GM23338 (cell line): Measurements from ENCODE around the gene PPP1CA. TPM values are rescaled to one million over a fixed set of nuclear protein-coding genes. Genes with fewer than 3 reads are reported as not detected.

ENCODE experiments used
- ATAC-seq: fragments of 200-7000 bp; cut with Tn5 transposase; 3 replicates; pipeline ENCODE4 v1.9.1; 2020
- DNase-seq: peaks from one replicate; pipeline ENCODE4 v3.0.0-alpha.2; 2015; ENCODE audit warnings: low spot score
- H2AFZ ChIP-seq: fragments of 200-600 bp; sonication (generic); 2 replicates; pipeline ENCODE4 v1.8.0; 2016; ENCODE audit warnings: antibody characterized with exemption, mild to moderate bottlenecking, moderate library complexity
- H3F3A ChIP-seq: fragments of 200-600 bp; sonication (generic); replicated peaks from 2 replicates; pipeline ENCODE4 v1.8.0; 2017; ENCODE audit warnings: antibody characterized with exemption, mixed run types, low read depth
- H3K27ac ChIP-seq: fragments of 200-600 bp; sonication (generic); 2 replicates; pipeline ENCODE4 v1.6.1; 2016; ENCODE audit warnings: low read depth
- H3K27me3 ChIP-seq: fragments of 200-600 bp; sonication (generic); 2 replicates; pipeline ENCODE4 v1.8.0; 2016; ENCODE audit warnings: mild to moderate bottlenecking, mixed run types, moderate library complexity; ENCODE audit not compliant: insufficient read depth
- H3K36me3 ChIP-seq: fragments of 200-600 bp; sonication (generic); 2 replicates; pipeline ENCODE4 v1.8.0; 2016; ENCODE audit warnings: mild to moderate bottlenecking; ENCODE audit not compliant: insufficient read depth
- H3K4me1 ChIP-seq: fragments of 200-600 bp; sonication (generic); 2 replicates; pipeline ENCODE4 v1.8.0; 2016; ENCODE audit warnings: mild to moderate bottlenecking, moderate library complexity; ENCODE audit not compliant: insufficient read depth
- H3K4me2 ChIP-seq: fragments of 200-600 bp; sonication (generic); 2 replicates; pipeline ENCODE4 v1.7.1; 2017; ENCODE audit warnings: mixed run types
- H3K4me3 ChIP-seq: fragments of 200-600 bp; sonication (generic); 2 replicates; pipeline ENCODE4 v1.6.1; 2016; ENCODE audit warnings: mixed run types
- H3K79me2 ChIP-seq: fragments of 200-600 bp; sonication (generic); replicated peaks from 2 replicates; pipeline ENCODE4 v1.8.0; 2017; ENCODE audit warnings: mild to moderate bottlenecking; ENCODE audit not compliant: insufficient read depth
- H3K9me2 ChIP-seq: fragments of 200-600 bp; sonication (generic); 2 replicates; pipeline ENCODE4 v1.8.0; 2017; ENCODE audit not compliant: insufficient read depth
- H4K20me1 ChIP-seq: fragments of 200-600 bp; sonication (generic); replicated peaks from 2 replicates; pipeline ENCODE4 v1.8.0; 2017; ENCODE audit warnings: mild to moderate bottlenecking; ENCODE audit not compliant: insufficient read depth
- H3K27ac Mint-ChIP-seq: 2 replicates; pipeline ENCODE4 v1.8.0; 2020; ENCODE audit warnings: inconsistent platforms, mild to moderate bottlenecking, moderate library complexity, mixed read lengths
- H3K27me3 Mint-ChIP-seq: 3 replicates; pipeline ENCODE4 v1.8.0; 2022; ENCODE audit warnings: low read depth, mild to moderate bottlenecking, moderate library complexity, mixed read lengths, inconsistent platforms; ENCODE audit not compliant: insufficient read depth, poor library complexity
- H3K36me3 Mint-ChIP-seq: 3 replicates; pipeline ENCODE4 v1.8.0; 2021; ENCODE audit warnings: low read depth, mild to moderate bottlenecking, inconsistent platforms, moderate library complexity, mixed read lengths
- H3K4me1 Mint-ChIP-seq: 3 replicates; pipeline ENCODE4 v1.8.0; 2020; ENCODE audit warnings: mild to moderate bottlenecking, inconsistent platforms, mixed read lengths
- H3K4me3 Mint-ChIP-seq: 3 replicates; pipeline ENCODE4 v1.8.0; 2021; ENCODE audit warnings: moderate library complexity, mild to moderate bottlenecking, inconsistent platforms, mixed read lengths
- H3K9me3 Mint-ChIP-seq: 3 replicates; pipeline ENCODE4 v1.8.0; 2020; ENCODE audit warnings: moderate library complexity, mild to moderate bottlenecking, inconsistent platforms, mixed read lengths
- CTCF ChIP-seq, 2 experiments: fragments of 200-600 bp in 1 of 2; sonication (generic) in 1 of 2; conservative IDR thresholded peaks; 2 replicates each; pipeline versions ENCODE4 v1.5.1 to v1.6.1; 2016 to 2017; ENCODE audit warnings: antibody characterized with exemption in 2 of 2, low read depth in 2 of 2, mild to moderate bottlenecking in 2 of 2, moderate library complexity in 1 of 2
- EZH2phosphoT487 ChIP-seq: fragments of 200-600 bp; sonication (generic); IDR thresholded peaks from one replicate; pipeline ENCODE4 v1.8.1; 2018; ENCODE audit warnings: antibody characterized with exemption; ENCODE audit not compliant: unreplicated experiment
- JUNB ChIP-seq: IDR thresholded peaks from one replicate; pipeline ENCODE4 v1.6.1; 2016; ENCODE audit warnings: antibody characterized with exemption; ENCODE audit not compliant: unreplicated experiment
- POLR2AphosphoS5 ChIP-seq: IDR thresholded peaks from 2 replicates; pipeline ENCODE4 v1.6.1; 2016; ENCODE audit warnings: antibody characterized with exemption, low read depth
- ZNF462 ChIP-seq: fragments of 250-450 bp; sonication (Bioruptor Pico); IDR thresholded peaks from 2 replicates; pipeline ENCODE4 v1.5.0; 2020; ENCODE audit warnings: mild to moderate bottlenecking, moderate library complexity
- polyA plus RNA-seq: library from polyadenylated mRNA; unstranded; fragments of >200 nt; fragmentation: Nextera tagmentation; extraction: Ambion mirVana; gene quantifications from 2 replicates; pipeline ENCODE4 v1.2.1, GENCODE V29; 2016
- total RNA-seq: library from RNA; depleted of rRNA; stranded (reverse); fragments of >200 nt; shearing (Covaris generic); gene quantifications from 2 replicates; pipeline ENCODE4 v1.2.3, GENCODE V29; 2014

The PPP1CA gene
- total and polyA plus RNA-seq, 2 experiments from 2014 or later: 217 to 237 TPM

GRCh38 chr11:67406969-67407687 lies 5.5 kb upstream of the PPP1CA start:
- H3K4me3 Mint-ChIP-seq: no peak overlapping the region; the same call in 2 of the 3 replicates

More at GRCh38 chr11:67406969-67407687, 5.5 kb upstream of the PPP1CA start:
- no peaks in the 10 kb centered on the region for H3K9me3 Mint-ChIP-seq
- H3K36me3 Mint-ChIP-seq: no peaks in the 10 kb centered on the region
- DNase-seq: no peak
- Histone ChIP-seq H4K20me1 (no peaks in the 10 kb centered on the region), H3K4me3 (no peak overlapping the region), H3K27me3 (no peaks in the 10 kb centered on the region), H3K27ac (no peak overlapping the region), H2AFZ (no peak overlapping the region), H3K4me1 (peaks cover 8% of the 10 kb centered on the region; the same call in 1 of the 2 replicates), H3K9me2 (no peaks in the 10 kb centered on the region), H3K36me3 (no peaks in the 10 kb centered on the region), H3K4me2 (no peak overlapping the region), H3K79me2 (no peaks in the 10 kb centered on the region), H3F3A (no peaks in the 10 kb centered on the region)
- H3K27ac Mint-ChIP-seq: no peak overlapping the region
- no peak for ATAC-seq
- H3K27me3 Mint-ChIP-seq: peaks cover 29% of the 10 kb centered on the region
- TF ChIP-seq EZH2phosphoT487: no peak
- TF ChIP-seq CTCF (conservative IDR thresholded peaks at IDR 0.05; ENCODE audit: low read depth in 2 of 2): 0 out of 4 replicates have a peak, but pooled peaks of 1 of the 2 experiments have one; percentile 10
- TF ChIP-seq JUNB: no peak
- no peak for TF ChIP-seq POLR2AphosphoS5
- TF ChIP-seq ZNF462: no peak
- H3K4me1 Mint-ChIP-seq: peaks cover 21% of the 10 kb centered on the region
